Neural cell (in vitro differentiated cells): ENCODE measurements around the gene ZNF385D. TPM values are rescaled to one million over a fixed set of nuclear protein-coding genes. Genes with fewer than 3 reads are reported as not detected.

ENCODE experiments used
- H2AFZ ChIP-seq: fragments of 200-600, 300-800 bp; sonication (generic), shearing (Covaris generic); 2 replicates; pipeline ENCODE4 v1.6.0; 2014; ENCODE audit warnings: low read depth, mild to moderate bottlenecking, antibody characterized with exemption, low read length, moderate library complexity
- H3F3A ChIP-seq: fragments of 200-600 bp; shearing (Covaris generic); 2 replicates; pipeline ENCODE4 v1.6.1; 2016; ENCODE audit warnings: mild to moderate bottlenecking, moderate library complexity, mixed read lengths, antibody characterized with exemption, low read length; ENCODE audit not compliant: insufficient read depth, poor library complexity, severe bottlenecking
- H3K27ac ChIP-seq: fragments of 200-600, 300-800 bp; sonication (generic), shearing (Covaris generic); 2 replicates; pipeline ENCODE4 v1.5.1; 2014; ENCODE audit warnings: mild to moderate bottlenecking, low read length, moderate library complexity
- H3K27me3 ChIP-seq: fragments of 300-800, 200-600 bp; sonication (generic), shearing (Covaris generic); 2 replicates; pipeline ENCODE4 v1.6.0; 2014; ENCODE audit warnings: mild to moderate bottlenecking, low read depth, low read length, moderate library complexity; ENCODE audit not compliant: insufficient read depth
- H3K36me3 ChIP-seq: fragments of 300-800, 200-600 bp; sonication (generic), shearing (Covaris generic); 2 replicates; pipeline ENCODE4 v1.5.1; 2014; ENCODE audit warnings: mild to moderate bottlenecking, antibody characterized with exemption, low read length, moderate library complexity; ENCODE audit not compliant: insufficient read depth
- H3K4me2 ChIP-seq: fragments of 300-800, 200-600 bp; sonication (generic), shearing (Covaris generic); 2 replicates; pipeline ENCODE4 v1.6.0; 2014; ENCODE audit warnings: mild to moderate bottlenecking, low read length
- H3K4me3 ChIP-seq: fragments of 300-800, 200-600 bp; sonication (generic), shearing (Covaris generic); 2 replicates; pipeline ENCODE4 v1.5.1; 2014; ENCODE audit warnings: mild to moderate bottlenecking, low read length, moderate library complexity
- H3K79me2 ChIP-seq: fragments of 200-600 bp; shearing (Covaris generic); replicated peaks from 2 replicates; pipeline ENCODE4 v1.6.0; 2014; ENCODE audit warnings: mild to moderate bottlenecking, low read length, moderate library complexity; ENCODE audit not compliant: insufficient read depth
- H3K9ac ChIP-seq: fragments of 300-800, 200-600 bp; sonication (generic), shearing (Covaris generic); 2 replicates; pipeline ENCODE4 v1.6.1; 2016; ENCODE audit warnings: mild to moderate bottlenecking, low read length, mixed read lengths
- H3K9me2 ChIP-seq: fragments of 200-600 bp; shearing (Covaris generic); 2 replicates; pipeline ENCODE4 v1.6.1; 2016; ENCODE audit warnings: mild to moderate bottlenecking, low read length, mixed read lengths; ENCODE audit not compliant: insufficient read depth
- H3K9me3 ChIP-seq: fragments of 200-600, 300-800 bp; sonication (generic), shearing (Covaris generic); 2 replicates; pipeline ENCODE4 v1.6.1; 2016; ENCODE audit warnings: mild to moderate bottlenecking, mixed run types, low read length, moderate library complexity, mixed read lengths
- H4K20me1 ChIP-seq: fragments of 200-600 bp; shearing (Covaris generic); 2 replicates; pipeline ENCODE4 v1.6.1; 2016; ENCODE audit warnings: mild to moderate bottlenecking, mixed run types; ENCODE audit not compliant: insufficient read depth
- CTCF ChIP-seq: fragments of 450-650 bp; IDR thresholded peaks from 2 replicates; pipeline ENCODE4 v1.5.1; 2014; ENCODE audit warnings: antibody characterized with exemption, mild to moderate bottlenecking, moderate library complexity; ENCODE audit not compliant: poor library complexity, severe bottlenecking
- EP300 ChIP-seq: fragments of 450-650 bp; conservative IDR thresholded peaks from 2 replicates; pipeline ENCODE4 v1.6.1; 2014; ENCODE audit warnings: antibody characterized with exemption, mild to moderate bottlenecking, moderate library complexity; ENCODE audit not compliant: poor library complexity, severe bottlenecking
- EZH2 ChIP-seq: fragments of 200-600, 300-800 bp; shearing (Covaris generic), sonication (generic); IDR thresholded peaks from 2 replicates; pipeline ENCODE4 v1.6.1; 2014; ENCODE audit warnings: antibody characterized with exemption, low read length, borderline replicate concordance, mild to moderate bottlenecking; ENCODE audit not compliant: insufficient read depth, poor library complexity, severe bottlenecking
- MXI1 ChIP-seq: fragments of 450-650 bp; conservative IDR thresholded peaks from 2 replicates; pipeline ENCODE4 v1.6.1; 2014; ENCODE audit warnings: antibody characterized with exemption, mild to moderate bottlenecking; ENCODE audit not compliant: poor library complexity, severe bottlenecking
- POLR2AphosphoS5 ChIP-seq: IDR thresholded peaks from 2 replicates; pipeline ENCODE4 v1.6.1; 2012
- REST ChIP-seq: IDR thresholded peaks from 2 replicates; pipeline ENCODE4 v1.6.1; 2012; ENCODE audit warnings: borderline replicate concordance
- polyA plus RNA-seq: library from polyadenylated mRNA; depleted of rRNA; stranded (reverse); fragments of >200 nt; gene quantifications from 2 replicates; pipeline ENCODE4 v1.2.3, GENCODE V29; 2014

The ZNF385D gene
- polyA plus RNA-seq, 1 donor from 2014 or later, result 3.4 TPM

GRCh38 chr3:21508246-21508645 lies 242.8 kb downstream of the ZNF385D start:
- Histone ChIP-seq H3K36me3 (no peaks in the 10 kb centered on the region), H3K9me2 (no peaks in the 10 kb centered on the region), H3K27ac (no peak overlapping the region), H3K79me2 (no peaks in the 10 kb centered on the region), H3F3A (no peaks in the 10 kb centered on the region), H3K4me3 (no peak overlapping the region), H2AFZ (no peak overlapping the region), H3K27me3 (no peaks in the 10 kb centered on the region), H3K9ac (no peak overlapping the region), H4K20me1 (no peaks in the 10 kb centered on the region), H3K4me2 (no peak overlapping the region), H3K9me3 (no peaks in the 10 kb centered on the region)
- TF ChIP-seq EZH2 (no peak), POLR2AphosphoS5 (no peak), EP300 (no peak), CTCF (no peak)

- Histone ChIP-seq H4K20me1 (no peaks in the 10 kb centered on the region), H3K9ac (no peak overlapping the region), H3K79me2 (no peaks in the 10 kb centered on the region), H3F3A (no peaks in the 10 kb centered on the region), H3K36me3 (no peaks in the 10 kb centered on the region), H3K27me3 (no peaks in the 10 kb centered on the region), H3K4me3 (no peak overlapping the region), H3K27ac (no peak overlapping the region), H3K4me2 (no peak overlapping the region), H2AFZ (no peak overlapping the region), H3K9me3 (no peaks in the 10 kb centered on the region), H3K9me2 (no peaks in the 10 kb centered on the region)
- TF ChIP-seq REST, result no peak
- TF ChIP-seq CTCF, result no peak
- no peak for TF ChIP-seq EP300
- no peak for TF ChIP-seq MXI1
Measured at GRCh38 chr3:21505711-21506460, 245.1 kb downstream of the ZNF385D start.
